HEK293 (cell line): Measurements from ENCODE around the gene PDE4D.

Experiments used
- CTCF ChIP-seq: fragments of 450-650 bp; formaldehyde crosslinking; IDR thresholded peaks from 2 replicates; pipeline ENCODE4 v1.5.1; 2016; ENCODE audit warnings: missing biosample characterization, missing genetic modification characterization
- GFI1B ChIP-seq: fragments of 450-650 bp; formaldehyde crosslinking; IDR thresholded peaks from 2 replicates; pipeline ENCODE4 v1.5.1; 2016; ENCODE audit warnings: missing biosample characterization, missing genetic modification characterization
- GLI2 ChIP-seq: fragments of 450-650 bp; formaldehyde crosslinking; IDR thresholded peaks from 2 replicates; pipeline ENCODE4; 2017; ENCODE audit warnings: missing biosample characterization, missing genetic modification characterization, low read depth, borderline replicate concordance
- PBX3 ChIP-seq: sonication (generic); formaldehyde crosslinking; IDR thresholded peaks from 2 replicates; pipeline ENCODE4 v1.8.1; 2022; ENCODE audit warnings: mild to moderate bottlenecking, moderate library complexity, missing genetic modification reagents
- REST ChIP-seq: fragments of 450-650 bp; formaldehyde crosslinking; IDR thresholded peaks from 2 replicates; pipeline ENCODE4 v1.5.1; 2016; ENCODE audit warnings: missing biosample characterization, missing genetic modification characterization
- TCF7L2 ChIP-seq: IDR thresholded peaks from 2 replicates; pipeline ENCODE4 v1.6.1; 2011; ENCODE audit warnings: low read depth, mild to moderate bottlenecking, inconsistent platforms, low read length, moderate library complexity, borderline replicate concordance
- TSHZ1 ChIP-seq: fragments of 450-650 bp; formaldehyde crosslinking; IDR thresholded peaks from 2 replicates; pipeline ENCODE4 v1.5.1; 2016; ENCODE audit warnings: missing biosample characterization, missing genetic modification characterization, borderline replicate concordance
- ZBTB11 ChIP-seq: fragments of 450-650 bp; formaldehyde crosslinking; conservative IDR thresholded peaks from 2 replicates; pipeline ENCODE4 v1.5.1; 2016; ENCODE audit warnings: low read depth, missing biosample characterization, missing genetic modification characterization
- ZBTB44 ChIP-seq: fragments of 450-650 bp; IDR thresholded peaks from 2 replicates; pipeline ENCODE4 v1.5.1; 2018; ENCODE audit warnings: missing biosample characterization, mild to moderate bottlenecking, missing genetic modification characterization
- ZBTB7A ChIP-seq: fragments of 450-650 bp; formaldehyde crosslinking; IDR thresholded peaks from 2 replicates; pipeline ENCODE4 v1.5.1; 2016; ENCODE audit warnings: low read depth, missing biosample characterization, missing genetic modification characterization
- ZNF138 ChIP-seq: fragments of 450-650 bp; formaldehyde crosslinking; IDR thresholded peaks from 2 replicates; pipeline ENCODE4 v1.5.1; 2016; ENCODE audit warnings: missing biosample characterization, missing genetic modification characterization, borderline replicate concordance
- ZNF302 ChIP-seq: fragments of 450-650 bp; formaldehyde crosslinking; IDR thresholded peaks from 2 replicates; pipeline ENCODE4 v1.5.1; 2016; ENCODE audit warnings: missing biosample characterization, missing genetic modification characterization, low read depth
- ZNF747 ChIP-seq: fragments of 450-650 bp; formaldehyde crosslinking; IDR thresholded peaks from 2 replicates; pipeline ENCODE4 v1.5.1; 2016; ENCODE audit warnings: missing biosample characterization, missing genetic modification characterization
- ZSCAN23 ChIP-seq: fragments of 450-650 bp; formaldehyde crosslinking; IDR thresholded peaks from 2 replicates; pipeline ENCODE4 v1.5.1; 2016; ENCODE audit warnings: missing biosample characterization, missing genetic modification characterization

GRCh38 chr5:58993461-58993860, 900.1 kb downstream of the PDE4D start:
- TF ChIP-seq ZBTB11 (tag by site-specific recombination): no peak
- no peak for TF ChIP-seq GLI2
- TF ChIP-seq ZNF138 (tag by site-specific recombination): no peak
- TF ChIP-seq CTCF (tag by site-specific recombination): no peak
- TF ChIP-seq ZNF747 (tag by site-specific recombination): no peak
- TF ChIP-seq ZSCAN23 (tag by site-specific recombination): no peak
- TF ChIP-seq ZNF302: no peak
- TF ChIP-seq TSHZ1 (tag by site-specific recombination): no peak
- TF ChIP-seq REST (tag by site-specific recombination): no peak
- TF ChIP-seq ZBTB44 (tag by site-specific recombination): no peak
- no peak for TF ChIP-seq PBX3 (CRISPR knock-in tag)
- no peak for TF ChIP-seq ZBTB7A (tag by site-specific recombination)
- TF ChIP-seq GFI1B: no peak
- no peak for TF ChIP-seq TCF7L2
